CD4-positive, alpha-beta T cell (primary cell): ENCODE measurements around the gene LRP8. TPM values are rescaled to one million over a fixed set of nuclear protein-coding genes. Genes with fewer than 3 reads are reported as not detected.

ENCODE experiments used
- ATAC-seq: fragments of 200-7000 bp; cut with Tn5 transposase; one replicate; pipeline ENCODE4 v1.10.0; 2022; ENCODE audit warnings: mild to moderate bottlenecking; ENCODE audit not compliant: poor library complexity
- CTCF ChIA-PET: fragments of 350-600 bp; sonication (Branson Sonifier 250); formaldehyde crosslinking; loops from one replicate; lab custom pipeline; 2021; ENCODE audit warnings: antibody characterized with exemption, inconsistent platforms; lab: Charles Lee
- POLR2A ChIA-PET: fragments of 350-600 bp; sonication (Branson Sonifier 250); formaldehyde crosslinking; loops from one replicate; lab custom pipeline; 2021; ENCODE audit warnings: antibody characterized with exemption, inconsistent platforms; lab: Charles Lee
- DNase-seq, 14 experiments: peaks; one replicate each; pipeline ENCODE4 v3.0.0-alpha.2; 2013 to 2020; ENCODE audit warnings: mixed read lengths in 2 of 14
- H3K27ac ChIP-seq, 2 donors: one replicate each; pipeline versions ENCODE4 v1.5.1 to v1.7.0; 2013; ENCODE audit warnings: low read length in 2 of 2, low read depth in 1 of 2, mild to moderate bottlenecking in 1 of 2
- H3K27me3 ChIP-seq, 2 experiments: 1 replicate in 1 of 2; 2 replicates in 1 of 2; pipeline versions ENCODE4 v1.6.1 to v1.7.0; 2013; ENCODE audit warnings: low read length in 2 of 2, control low read depth in 1 of 2, mild to moderate bottlenecking in 1 of 2, moderate library complexity in 1 of 2; ENCODE audit not compliant: insufficient read depth in 2 of 2, control insufficient read depth in 1 of 2
- H3K36me3 ChIP-seq: one replicate; pipeline ENCODE4 v1.6.1; 2013; ENCODE audit warnings: low read length, control low read depth; ENCODE audit not compliant: insufficient read depth
- H3K4me1 ChIP-seq: one replicate; pipeline ENCODE4 v1.6.1; 2013; ENCODE audit warnings: low read length, control low read depth; ENCODE audit not compliant: insufficient read depth
- H3K4me3 ChIP-seq: one replicate; pipeline ENCODE4 v1.5.1; 2013; ENCODE audit warnings: mild to moderate bottlenecking, low read length, moderate library complexity
- H3K9me3 ChIP-seq, 2 experiments: 1 replicate in 1 of 2; 2 replicates in 1 of 2; pipeline versions ENCODE4 v1.6.1 to v1.7.0; 2013; ENCODE audit warnings: low read length in 2 of 2, mild to moderate bottlenecking in 2 of 2, control low read depth in 1 of 2, moderate library complexity in 1 of 2; ENCODE audit not compliant: control insufficient read depth in 1 of 2, insufficient read depth in 1 of 2
- H3K27ac Mint-ChIP-seq: one replicate; pipeline ENCODE4 v1.8.0; 2020; ENCODE audit warnings: mixed read lengths
- H3K27me3 Mint-ChIP-seq: one replicate; pipeline ENCODE4 v1.8.0; 2021; ENCODE audit warnings: mixed read lengths
- H3K36me3 Mint-ChIP-seq: one replicate; pipeline ENCODE4 v1.8.0; 2021; ENCODE audit warnings: low read depth, mixed read lengths
- H3K4me1 Mint-ChIP-seq: one replicate; pipeline ENCODE4 v1.8.0; 2021; ENCODE audit warnings: low read depth, mixed read lengths
- H3K4me3 Mint-ChIP-seq: one replicate; pipeline ENCODE4 v1.8.0; 2020; ENCODE audit warnings: mild to moderate bottlenecking, mixed read lengths
- H3K9me3 Mint-ChIP-seq: one replicate; pipeline ENCODE4 v1.8.0; 2020; ENCODE audit warnings: mixed read lengths
- intact Hi-C, 2 experiments: fragments of 100-400 bp; cut with DNase I in 1 of 2; cut with micrococcal nuclease in 1 of 2; formaldehyde crosslinking; loops; one replicate each; pipeline versions ENCODE4 v1.15.1 to v1.9.0; 2023 to 2025; cut with DNase I, micrococcal nuclease
- total RNA-seq, 174 experiments: library from RNA in 2 of 174; stranded (reverse) in 2 of 174; gene quantifications; one replicate each; pipeline ENCODE4 v1.2.3 and lab custom pipeline; 2021 to 2026
- TF ChIP-seq, protein P1 (sequence below): fragments of 200-600 bp; IDR thresholded peaks from one replicate; pipeline ENCODE4 v1.8.0; 2022; ENCODE audit warnings: antibody characterized with exemption, mild to moderate bottlenecking

LRP8 gene
- total RNA-seq, 2 experiments from 2014 or later = 8.1 to 11.5 TPM

GRCh38 chr1:53307037-53307436, 20.8 kb downstream of the LRP8 start:
- Histone ChIP-seq H3K4me3 (no peak overlapping the region), H3K9me3 (no peaks in the 10 kb centered on the region), H3K27me3 (no peaks in the 10 kb centered on the region), H3K27ac (no peak overlapping the region), H3K36me3 (peaks cover 3% of the 10 kb centered on the region), H3K4me1 (no peaks in the 10 kb centered on the region)
- Mint-ChIP-seq H3K9me3 (no peaks in the 10 kb centered on the region), H3K36me3 (no peaks in the 10 kb centered on the region), H3K27ac (no peak overlapping the region), H3K4me1 (peaks cover 11% of the 10 kb centered on the region), H3K27me3 (no peaks in the 10 kb centered on the region), H3K4me3 (no peak overlapping the region)
- intact Hi-C loops = no loop called here
- ATAC-seq (no peak), DNase-seq (no peak)
- ChIA-PET CTCF (no interaction called here), POLR2A (no interaction called here)
- TF ChIP-seq, protein P1, sequence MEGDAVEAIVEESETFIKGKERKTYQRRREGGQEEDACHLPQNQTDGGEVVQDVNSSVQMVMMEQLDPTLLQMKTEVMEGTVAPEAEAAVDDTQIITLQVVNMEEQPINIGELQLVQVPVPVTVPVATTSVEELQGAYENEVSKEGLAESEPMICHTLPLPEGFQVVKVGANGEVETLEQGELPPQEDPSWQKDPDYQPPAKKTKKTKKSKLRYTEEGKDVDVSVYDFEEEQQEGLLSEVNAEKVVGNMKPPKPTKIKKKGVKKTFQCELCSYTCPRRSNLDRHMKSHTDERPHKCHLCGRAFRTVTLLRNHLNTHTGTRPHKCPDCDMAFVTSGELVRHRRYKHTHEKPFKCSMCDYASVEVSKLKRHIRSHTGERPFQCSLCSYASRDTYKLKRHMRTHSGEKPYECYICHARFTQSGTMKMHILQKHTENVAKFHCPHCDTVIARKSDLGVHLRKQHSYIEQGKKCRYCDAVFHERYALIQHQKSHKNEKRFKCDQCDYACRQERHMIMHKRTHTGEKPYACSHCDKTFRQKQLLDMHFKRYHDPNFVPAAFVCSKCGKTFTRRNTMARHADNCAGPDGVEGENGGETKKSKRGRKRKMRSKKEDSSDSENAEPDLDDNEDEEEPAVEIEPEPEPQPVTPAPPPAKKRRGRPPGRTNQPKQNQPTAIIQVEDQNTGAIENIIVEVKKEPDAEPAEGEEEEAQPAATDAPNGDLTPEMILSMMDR = no peak

- Histone ChIP-seq H3K27me3 (no peaks in the 10 kb centered on the region), H3K9me3 (no peaks in the 10 kb centered on the region), H3K27ac (no peak overlapping the region), H3K36me3 (peaks cover 3% of the 10 kb centered on the region), H3K4me3 (no peak overlapping the region), H3K4me1 (no peaks in the 10 kb centered on the region)
- intact Hi-C loops = no loop called here
- Mint-ChIP-seq H3K27ac (no peak overlapping the region), H3K4me1 (peaks cover 11% of the 10 kb centered on the region), H3K36me3 (no peaks in the 10 kb centered on the region), H3K4me3 (no peak overlapping the region), H3K9me3 (no peaks in the 10 kb centered on the region), H3K27me3 (no peaks in the 10 kb centered on the region)
- ATAC-seq = no peak
- no peak for DNase-seq
- TF ChIP-seq, protein P1 = no peak
- CTCF ChIA-PET = no interaction called here
- POLR2A ChIA-PET = no interaction called here
Observed at GRCh38 chr1:53306168-53306567, 21.7 kb downstream of the LRP8 start.

DNA sequence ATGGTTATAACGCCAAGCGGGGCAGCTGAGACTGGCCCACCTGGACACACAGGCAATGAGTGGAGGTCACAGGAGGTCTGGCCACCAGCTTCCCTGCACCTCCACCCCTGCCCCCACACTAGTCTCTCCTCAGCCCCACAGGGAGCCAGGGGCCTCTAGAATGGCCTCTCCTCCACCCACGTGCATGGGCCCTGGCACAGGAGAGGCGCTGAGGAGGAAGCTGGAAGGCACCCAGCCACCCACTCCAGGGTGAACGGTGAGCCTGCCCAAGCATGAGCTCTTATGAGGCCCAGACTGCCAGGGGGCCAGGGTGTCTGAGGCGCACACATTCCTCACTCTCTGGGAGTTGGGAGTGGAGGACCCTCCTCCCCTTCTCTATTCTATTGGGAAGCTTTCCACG, 22.2 kb downstream of the LRP8 start:
- Histone ChIP-seq H3K27me3 (no peaks in the 10 kb centered on the region), H3K36me3 (peaks cover 3% of the 10 kb centered on the region), H3K27ac (no peak overlapping the region), H3K4me1 (no peaks in the 10 kb centered on the region), H3K4me3 (no peak overlapping the region), H3K9me3 (no peaks in the 10 kb centered on the region)
- Mint-ChIP-seq H3K36me3 (no peaks in the 10 kb centered on the region), H3K9me3 (no peaks in the 10 kb centered on the region), H3K4me1 (peaks cover 11% of the 10 kb centered on the region), H3K27ac (no peak overlapping the region), H3K4me3 (no peak overlapping the region), H3K27me3 (no peaks in the 10 kb centered on the region)
- intact Hi-C loops = no loop called here
- ATAC-seq = no peak
- DNase-seq = no peak
- POLR2A ChIA-PET = no interaction called here
- TF ChIP-seq, protein P1 = no peak
- CTCF ChIA-PET = no interaction called here
